GM23338 (cell line): ENCODE measurements around the gene ITGB3. TPM values are rescaled to one million over a fixed set of nuclear protein-coding genes. Genes with fewer than 3 reads are reported as not detected.

Source experiments
- ATAC-seq: fragments of 200-7000 bp; cut with Tn5 transposase; 3 replicates; pipeline ENCODE4 v1.9.1; 2020
- DNase-seq: peaks from one replicate; pipeline ENCODE4 v3.0.0-alpha.2; 2015; ENCODE audit warnings: low spot score
- H2AFZ ChIP-seq: fragments of 200-600 bp; sonication (generic); 2 replicates; pipeline ENCODE4 v1.8.0; 2016; ENCODE audit warnings: antibody characterized with exemption, mild to moderate bottlenecking, moderate library complexity
- H3F3A ChIP-seq: fragments of 200-600 bp; sonication (generic); replicated peaks from 2 replicates; pipeline ENCODE4 v1.8.0; 2017; ENCODE audit warnings: antibody characterized with exemption, mixed run types, low read depth
- H3K27ac ChIP-seq: fragments of 200-600 bp; sonication (generic); 2 replicates; pipeline ENCODE4 v1.6.1; 2016; ENCODE audit warnings: low read depth
- H3K27me3 ChIP-seq: fragments of 200-600 bp; sonication (generic); 2 replicates; pipeline ENCODE4 v1.8.0; 2016; ENCODE audit warnings: mild to moderate bottlenecking, mixed run types, moderate library complexity; ENCODE audit not compliant: insufficient read depth
- H3K36me3 ChIP-seq: fragments of 200-600 bp; sonication (generic); 2 replicates; pipeline ENCODE4 v1.8.0; 2016; ENCODE audit warnings: mild to moderate bottlenecking; ENCODE audit not compliant: insufficient read depth
- H3K4me1 ChIP-seq: fragments of 200-600 bp; sonication (generic); 2 replicates; pipeline ENCODE4 v1.8.0; 2016; ENCODE audit warnings: mild to moderate bottlenecking, moderate library complexity; ENCODE audit not compliant: insufficient read depth
- H3K4me2 ChIP-seq: fragments of 200-600 bp; sonication (generic); 2 replicates; pipeline ENCODE4 v1.7.1; 2017; ENCODE audit warnings: mixed run types
- H3K4me3 ChIP-seq: fragments of 200-600 bp; sonication (generic); 2 replicates; pipeline ENCODE4 v1.6.1; 2016; ENCODE audit warnings: mixed run types
- H3K79me2 ChIP-seq: fragments of 200-600 bp; sonication (generic); replicated peaks from 2 replicates; pipeline ENCODE4 v1.8.0; 2017; ENCODE audit warnings: mild to moderate bottlenecking; ENCODE audit not compliant: insufficient read depth
- H3K9me2 ChIP-seq: fragments of 200-600 bp; sonication (generic); 2 replicates; pipeline ENCODE4 v1.8.0; 2017; ENCODE audit not compliant: insufficient read depth
- H4K20me1 ChIP-seq: fragments of 200-600 bp; sonication (generic); replicated peaks from 2 replicates; pipeline ENCODE4 v1.8.0; 2017; ENCODE audit warnings: mild to moderate bottlenecking; ENCODE audit not compliant: insufficient read depth
- H3K27ac Mint-ChIP-seq: 2 replicates; pipeline ENCODE4 v1.8.0; 2020; ENCODE audit warnings: inconsistent platforms, mild to moderate bottlenecking, moderate library complexity, mixed read lengths
- H3K27me3 Mint-ChIP-seq: 3 replicates; pipeline ENCODE4 v1.8.0; 2022; ENCODE audit warnings: low read depth, mild to moderate bottlenecking, moderate library complexity, mixed read lengths, inconsistent platforms; ENCODE audit not compliant: insufficient read depth, poor library complexity
- H3K36me3 Mint-ChIP-seq: 3 replicates; pipeline ENCODE4 v1.8.0; 2021; ENCODE audit warnings: low read depth, mild to moderate bottlenecking, inconsistent platforms, moderate library complexity, mixed read lengths
- H3K4me1 Mint-ChIP-seq: 3 replicates; pipeline ENCODE4 v1.8.0; 2020; ENCODE audit warnings: mild to moderate bottlenecking, inconsistent platforms, mixed read lengths
- H3K4me3 Mint-ChIP-seq: 3 replicates; pipeline ENCODE4 v1.8.0; 2021; ENCODE audit warnings: moderate library complexity, mild to moderate bottlenecking, inconsistent platforms, mixed read lengths
- H3K9me3 Mint-ChIP-seq: 3 replicates; pipeline ENCODE4 v1.8.0; 2020; ENCODE audit warnings: moderate library complexity, mild to moderate bottlenecking, inconsistent platforms, mixed read lengths
- EZH2 ChIP-seq: fragments of 200-600 bp; sonication (generic); IDR thresholded peaks from one replicate; pipeline ENCODE4 v1.8.0; 2017; ENCODE audit warnings: antibody characterized with exemption, mild to moderate bottlenecking, low read depth; ENCODE audit not compliant: unreplicated experiment
- EZH2phosphoT487 ChIP-seq: fragments of 200-600 bp; sonication (generic); IDR thresholded peaks from one replicate; pipeline ENCODE4 v1.8.1; 2018; ENCODE audit warnings: antibody characterized with exemption; ENCODE audit not compliant: unreplicated experiment
- JUNB ChIP-seq: IDR thresholded peaks from one replicate; pipeline ENCODE4 v1.6.1; 2016; ENCODE audit warnings: antibody characterized with exemption; ENCODE audit not compliant: unreplicated experiment
- NANOG ChIP-seq: IDR thresholded peaks from 2 replicates; pipeline ENCODE4 v1.6.1; 2016; ENCODE audit warnings: antibody characterized with exemption, borderline replicate concordance
- POLR2AphosphoS5 ChIP-seq: IDR thresholded peaks from 2 replicates; pipeline ENCODE4 v1.6.1; 2016; ENCODE audit warnings: antibody characterized with exemption, low read depth
- REST ChIP-seq: IDR thresholded peaks from one replicate; pipeline ENCODE4 v1.6.1; 2018; ENCODE audit warnings: antibody characterized with exemption; ENCODE audit not compliant: unreplicated experiment
- STAT1 ChIP-seq: IDR thresholded peaks from one replicate; pipeline ENCODE4 v1.6.1; 2016; ENCODE audit warnings: antibody characterized with exemption; ENCODE audit not compliant: unreplicated experiment
- ZNF114 ChIP-seq: fragments of 250-450 bp; sonication (Bioruptor Pico); IDR thresholded peaks from 2 replicates; pipeline ENCODE4 v1.5.0; 2020; ENCODE audit warnings: mild to moderate bottlenecking, moderate library complexity
- ZNF331 ChIP-seq: fragments of 250-450 bp; sonication (Bioruptor Pico); IDR thresholded peaks from 2 replicates; pipeline ENCODE4 v1.5.0; 2020; ENCODE audit warnings: low read depth, mild to moderate bottlenecking, moderate library complexity
- polyA plus RNA-seq: library from polyadenylated mRNA; unstranded; fragments of >200 nt; fragmentation: Nextera tagmentation; extraction: Ambion mirVana; gene quantifications from 2 replicates; pipeline ENCODE4 v1.2.1, GENCODE V29; 2016
- total RNA-seq: library from RNA; depleted of rRNA; stranded (reverse); fragments of >200 nt; shearing (Covaris generic); gene quantifications from 2 replicates; pipeline ENCODE4 v1.2.3, GENCODE V29; 2014
- TF ChIP-seq, protein P1 (sequence below): IDR thresholded peaks from 2 replicates; pipeline ENCODE4 v1.6.1; 2016; ENCODE audit warnings: antibody characterized with exemption

ITGB3 gene
- total and polyA plus RNA-seq, 2 experiments from 2014 or later = 0.52 TPM; not detected in 1

- no peak overlapping the region; the same call in 2 of the 3 replicates for H3K4me3 Mint-ChIP-seq
- peaks cover 13% of the 10 kb centered on the region for H3K4me1 Mint-ChIP-seq
- H3K27me3 Mint-ChIP-seq = peaks cover 11% of the 10 kb centered on the region
- Histone ChIP-seq H3F3A (no peaks in the 10 kb centered on the region), H3K9me2 (peaks cover 6% of the 10 kb centered on the region; the same call in 1 of the 2 replicates), H3K27ac (no peak overlapping the region), H3K4me2 (no peak overlapping the region), H3K27me3 (peaks cover 7% of the 10 kb centered on the region; the same call in 1 of the 2 replicates), H3K36me3 (no peaks in the 10 kb centered on the region), H2AFZ (no peak overlapping the region), H3K4me1 (peaks cover 5% of the 10 kb centered on the region; the same call in 1 of the 2 replicates), H3K4me3 (no peak overlapping the region), H4K20me1 (no peaks in the 10 kb centered on the region), H3K79me2 (no peaks in the 10 kb centered on the region)
- no peaks in the 10 kb centered on the region; the same call in 2 of the 3 replicates for H3K9me3 Mint-ChIP-seq
- DNase-seq (no peak), ATAC-seq (no peak)
- TF ChIP-seq ZNF114 (CRISPR knock-in tag) (no peak), NANOG (no peak), EZH2 (no peak), EZH2phosphoT487 (no peak), REST (no peak), ZNF331 (no peak), POLR2AphosphoS5 (no peak)
- no peaks in the 10 kb centered on the region for H3K36me3 Mint-ChIP-seq
- no peak overlapping the region for H3K27ac Mint-ChIP-seq
Observed at GRCh38 chr17:47292206-47292605, 38.6 kb downstream of the ITGB3 start.

- Histone ChIP-seq H3K27ac (no peak overlapping the region), H3K4me1 (peaks cover 5% of the 10 kb centered on the region; the same call in 1 of the 2 replicates), H4K20me1 (no peaks in the 10 kb centered on the region), H3F3A (no peaks in the 10 kb centered on the region), H3K9me2 (no peaks in the 10 kb centered on the region), H2AFZ (no peak overlapping the region), H3K4me3 (no peak overlapping the region), H3K79me2 (no peaks in the 10 kb centered on the region), H3K36me3 (no peaks in the 10 kb centered on the region), H3K27me3 (peaks cover 7% of the 10 kb centered on the region; the same call in 1 of the 2 replicates), H3K4me2 (no peak overlapping the region)
- ATAC-seq (peak; percentile 62), DNase-seq (no peak)
- Mint-ChIP-seq H3K27me3 (peaks cover 9% of the 10 kb centered on the region), H3K9me3 (no peaks in the 10 kb centered on the region; the same call in 2 of the 3 replicates), H3K4me3 (no peak overlapping the region), H3K36me3 (no peaks in the 10 kb centered on the region), H3K4me1 (peaks cover 13% of the 10 kb centered on the region), H3K27ac (no peak overlapping the region)
- TF ChIP-seq, protein P1, sequence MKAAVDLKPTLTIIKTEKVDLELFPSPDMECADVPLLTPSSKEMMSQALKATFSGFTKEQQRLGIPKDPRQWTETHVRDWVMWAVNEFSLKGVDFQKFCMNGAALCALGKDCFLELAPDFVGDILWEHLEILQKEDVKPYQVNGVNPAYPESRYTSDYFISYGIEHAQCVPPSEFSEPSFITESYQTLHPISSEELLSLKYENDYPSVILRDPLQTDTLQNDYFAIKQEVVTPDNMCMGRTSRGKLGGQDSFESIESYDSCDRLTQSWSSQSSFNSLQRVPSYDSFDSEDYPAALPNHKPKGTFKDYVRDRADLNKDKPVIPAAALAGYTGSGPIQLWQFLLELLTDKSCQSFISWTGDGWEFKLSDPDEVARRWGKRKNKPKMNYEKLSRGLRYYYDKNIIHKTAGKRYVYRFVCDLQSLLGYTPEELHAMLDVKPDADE = no peak
- TF ChIP-seq NANOG (no peak), STAT1 (no peak), JUNB (no peak), ZNF114 (CRISPR knock-in tag) (no peak), EZH2phosphoT487 (no peak), ZNF331 (no peak), REST (no peak), POLR2AphosphoS5 (no peak), EZH2 (no peak)
Observed at GRCh38 chr17:47295037-47295873, 41.6 kb downstream of the ITGB3 start.
